WERI-Rb-1 (cell line): Measurements from ENCODE around the gene TSPOAP1.
A peak's percentile ranks its signal among the peaks of the same experiment; 100 is the strongest.

Experiments
- DNase-seq: peaks from one replicate; pipeline ENCODE4 v3.0.0-alpha.2; 2020
- H3K27ac ChIP-seq: fragments of 250-450 bp; sonication (Bioruptor Pico); 2 replicates; pipeline ENCODE4 v1.5.1; 2020; ENCODE audit warnings: mild to moderate bottlenecking, moderate library complexity
- H3K27me3 ChIP-seq: fragments of 250-450 bp; sonication (Bioruptor Pico); 2 replicates; pipeline ENCODE4 v1.5.1; 2021; ENCODE audit warnings: mild to moderate bottlenecking, low read depth, moderate library complexity; ENCODE audit not compliant: insufficient read depth, severe bottlenecking
- H3K36me3 ChIP-seq: fragments of 250-450 bp; sonication (Bioruptor Pico); 2 replicates; pipeline ENCODE4 v1.5.1; 2020; ENCODE audit warnings: mild to moderate bottlenecking, moderate library complexity
- H3K4me3 ChIP-seq: 2 replicates; pipeline ENCODE4 v1.5.1; 2011; ENCODE audit warnings: low read depth, mild to moderate bottlenecking, control low read depth, low read length
- H3K9me3 ChIP-seq: fragments of 250-450 bp; sonication (Bioruptor Pico); 2 replicates; pipeline ENCODE4 v1.5.1; 2021; ENCODE audit warnings: mild to moderate bottlenecking, moderate library complexity; ENCODE audit not compliant: severe bottlenecking
- CTCF ChIP-seq: IDR thresholded peaks from 2 replicates; pipeline ENCODE4 v1.5.1; 2011; ENCODE audit warnings: low read depth, mild to moderate bottlenecking, control low read depth, inconsistent platforms, low read length

TSPOAP1 gene

GRCh38 chr17:58310511-58311428 is 17.8 kb downstream of the TSPOAP1 start:
- Histone ChIP-seq H3K9me3 (peaks cover 13% of the 10 kb centered on the region), H3K27me3 (no peaks in the 10 kb centered on the region), H3K4me3 (no peak overlapping the region), H3K27ac (peak overlapping the region; percentile 30), H3K36me3 (peaks cover 41% of the 10 kb centered on the region)
- no peak for TF ChIP-seq CTCF
- peak; percentile 52 for DNase-seq

- Histone ChIP-seq H3K27ac (no peak overlapping the region; the same call in 1 of the 2 replicates), H3K27me3 (no peaks in the 10 kb centered on the region), H3K36me3 (peaks cover 32% of the 10 kb centered on the region), H3K9me3 (peaks cover 6% of the 10 kb centered on the region), H3K4me3 (no peak overlapping the region)
- DNase-seq = no peak
- TF ChIP-seq CTCF = no peak
Observed at GRCh38 chr17:58309918-58310259, 18.7 kb downstream of the TSPOAP1 start.

- DNase-seq = no peak
Observed at GRCh38 chr17:58308985-58309917, 19.3 kb downstream of the TSPOAP1 start.

GRCh38 chr17:58308173-58308984 is 20.2 kb downstream of the TSPOAP1 start:
- TF ChIP-seq CTCF = peak; percentile 85
- H3K9me3 ChIP-seq = no peaks in the 10 kb centered on the region
- DNase-seq = peak; percentile 61
- H3K4me3 ChIP-seq = no peak overlapping the region
- no peaks in the 10 kb centered on the region for H3K27me3 ChIP-seq
- peaks cover 31% of the 10 kb centered on the region for H3K36me3 ChIP-seq
- H3K27ac ChIP-seq = no peak overlapping the region

More at GRCh38 chr17:58308985-58309917, 19.3 kb downstream of the TSPOAP1 start:
- Histone ChIP-seq H3K4me3 (no peak overlapping the region), H3K9me3 (no peaks in the 10 kb centered on the region), H3K36me3 (peaks cover 31% of the 10 kb centered on the region), H3K27ac (no peak overlapping the region), H3K27me3 (no peaks in the 10 kb centered on the region)
- no peak for TF ChIP-seq CTCF

- Histone ChIP-seq H3K27me3 (no peaks in the 10 kb centered on the region), H3K4me3 (no peak overlapping the region), H3K36me3 (peaks cover 31% of the 10 kb centered on the region), H3K9me3 (no peaks in the 10 kb centered on the region), H3K27ac (no peak overlapping the region)
- no peak for DNase-seq
- no peak for TF ChIP-seq CTCF
Observed at GRCh38 chr17:58307468-58308172, 21.0 kb downstream of the TSPOAP1 start.
